NB4 (cell line): Measurements from ENCODE around the gene STEAP3.

Experiments used
- DNase-seq: peaks from one replicate; pipeline ENCODE4 v3.0.0; 2010; ENCODE audit warnings: low read depth
- H3K4me3 ChIP-seq: one replicate; pipeline ENCODE4 v1.5.1; 2011; ENCODE audit warnings: mild to moderate bottlenecking, low read depth, low read length, moderate library complexity
- MYC ChIP-seq: IDR thresholded peaks from 2 replicates; pipeline ENCODE4 v1.6.1; 2011; ENCODE audit warnings: low read depth, low read length
- POLR2A ChIP-seq: IDR thresholded peaks from 2 replicates; pipeline ENCODE4 v1.6.1; 2011; ENCODE audit warnings: mild to moderate bottlenecking; ENCODE audit not compliant: insufficient read length; ENCODE audit errors: extremely low read depth
- TF ChIP-seq, protein P1 (sequence below): IDR thresholded peaks from 2 replicates; pipeline ENCODE4 v1.6.1; 2011; ENCODE audit warnings: low read depth, low read length
- TF ChIP-seq, protein P2 (sequence below): IDR thresholded peaks from one replicate; pipeline ENCODE4 v1.5.1; 2012; ENCODE audit warnings: low read depth, low read length

STEAP3 gene

DNA sequence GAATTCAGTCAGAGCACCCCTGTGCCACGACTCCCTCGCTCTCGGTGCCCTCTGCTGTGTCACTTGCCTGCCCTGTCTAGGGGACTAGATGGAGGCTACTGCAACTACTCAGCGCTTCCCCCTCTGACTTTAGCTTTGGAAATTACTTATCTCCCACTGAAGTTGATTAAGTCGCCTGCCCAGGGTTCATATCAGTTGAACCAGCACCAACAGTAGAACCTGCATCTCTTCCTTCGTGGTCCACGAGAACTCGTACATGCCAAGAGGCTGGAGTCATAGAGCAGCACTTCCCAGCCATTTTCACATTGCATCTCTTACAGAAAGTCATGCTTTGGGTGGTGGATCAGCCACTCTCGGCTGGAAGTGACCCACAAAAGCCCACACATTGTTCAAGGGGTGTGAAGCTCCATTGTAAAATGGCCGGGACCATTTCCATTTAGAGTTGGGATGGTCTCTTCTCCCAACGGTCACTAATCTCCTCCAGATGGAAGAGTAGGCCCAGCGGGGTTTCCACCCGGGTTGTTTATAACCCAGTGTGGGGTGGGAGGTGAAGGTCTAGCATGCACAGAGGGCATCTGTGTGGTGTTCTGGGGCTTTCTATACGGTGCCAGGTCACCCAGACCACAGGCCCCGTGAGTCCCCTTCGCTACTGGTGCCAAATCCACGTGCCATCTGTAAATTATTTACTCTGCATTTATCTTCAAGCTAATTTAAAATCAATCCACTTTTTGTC, 38.0 kb downstream of the STEAP3 start:
- no peak overlapping the region for H3K4me3 ChIP-seq
- DNase-seq = no peak
- no peak for TF ChIP-seq MYC
- no peak for TF ChIP-seq POLR2A
- TF ChIP-seq, protein P1, sequence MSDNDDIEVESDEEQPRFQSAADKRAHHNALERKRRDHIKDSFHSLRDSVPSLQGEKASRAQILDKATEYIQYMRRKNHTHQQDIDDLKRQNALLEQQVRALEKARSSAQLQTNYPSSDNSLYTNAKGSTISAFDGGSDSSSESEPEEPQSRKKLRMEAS = no peak
- TF ChIP-seq, protein P2, sequence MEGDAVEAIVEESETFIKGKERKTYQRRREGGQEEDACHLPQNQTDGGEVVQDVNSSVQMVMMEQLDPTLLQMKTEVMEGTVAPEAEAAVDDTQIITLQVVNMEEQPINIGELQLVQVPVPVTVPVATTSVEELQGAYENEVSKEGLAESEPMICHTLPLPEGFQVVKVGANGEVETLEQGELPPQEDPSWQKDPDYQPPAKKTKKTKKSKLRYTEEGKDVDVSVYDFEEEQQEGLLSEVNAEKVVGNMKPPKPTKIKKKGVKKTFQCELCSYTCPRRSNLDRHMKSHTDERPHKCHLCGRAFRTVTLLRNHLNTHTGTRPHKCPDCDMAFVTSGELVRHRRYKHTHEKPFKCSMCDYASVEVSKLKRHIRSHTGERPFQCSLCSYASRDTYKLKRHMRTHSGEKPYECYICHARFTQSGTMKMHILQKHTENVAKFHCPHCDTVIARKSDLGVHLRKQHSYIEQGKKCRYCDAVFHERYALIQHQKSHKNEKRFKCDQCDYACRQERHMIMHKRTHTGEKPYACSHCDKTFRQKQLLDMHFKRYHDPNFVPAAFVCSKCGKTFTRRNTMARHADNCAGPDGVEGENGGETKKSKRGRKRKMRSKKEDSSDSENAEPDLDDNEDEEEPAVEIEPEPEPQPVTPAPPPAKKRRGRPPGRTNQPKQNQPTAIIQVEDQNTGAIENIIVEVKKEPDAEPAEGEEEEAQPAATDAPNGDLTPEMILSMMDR = no peak

DNA sequence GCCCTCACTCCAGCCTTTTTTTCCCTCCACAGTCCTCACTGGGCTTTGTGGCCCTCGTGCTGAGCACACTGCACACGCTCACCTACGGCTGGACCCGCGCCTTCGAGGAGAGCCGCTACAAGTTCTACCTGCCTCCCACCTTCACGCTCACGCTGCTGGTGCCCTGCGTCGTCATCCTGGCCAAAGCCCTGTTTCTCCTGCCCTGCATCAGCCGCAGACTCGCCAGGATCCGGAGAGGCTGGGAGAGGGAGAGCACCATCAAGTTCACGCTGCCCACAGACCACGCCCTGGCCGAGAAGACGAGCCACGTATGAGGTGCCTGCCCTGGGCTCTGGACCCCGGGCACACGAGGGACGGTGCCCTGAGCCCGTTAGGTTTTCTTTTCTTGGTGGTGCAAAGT, 39.4 kb downstream of the STEAP3 start:
- no peak overlapping the region for H3K4me3 ChIP-seq
- no peak for DNase-seq
- TF ChIP-seq, protein P2 = no peak
- TF ChIP-seq MYC (no peak), POLR2A (no peak)
- TF ChIP-seq, protein P1 = no peak

DNA sequence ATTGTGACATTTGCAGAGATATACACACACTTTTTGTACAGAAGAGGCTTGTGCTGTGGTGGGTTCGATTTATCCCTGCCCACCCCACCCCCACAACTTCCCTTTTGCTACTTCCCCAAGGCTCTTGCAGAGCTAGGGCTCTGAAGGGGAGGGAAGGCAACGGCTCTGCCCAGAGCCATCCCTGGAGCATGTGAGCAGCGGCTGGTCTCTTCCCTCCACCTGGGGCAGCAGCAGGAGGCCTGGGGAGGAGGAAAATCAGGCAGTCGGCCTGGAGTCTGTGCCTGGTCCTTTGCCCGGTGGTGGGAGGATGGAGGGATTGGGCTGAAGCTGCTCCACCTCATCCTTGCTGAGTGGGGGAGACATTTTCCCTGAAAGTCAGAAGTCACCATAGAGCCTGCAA, 40.0 kb downstream of the STEAP3 start:
- DNase-seq = peak; percentile 86
- TF ChIP-seq, protein P2 = no peak
- TF ChIP-seq MYC (no peak; the same call in 1 of the 2 replicates), POLR2A (no peak)
- TF ChIP-seq, protein P1 = no peak
- no peak overlapping the region for H3K4me3 ChIP-seq

DNA sequence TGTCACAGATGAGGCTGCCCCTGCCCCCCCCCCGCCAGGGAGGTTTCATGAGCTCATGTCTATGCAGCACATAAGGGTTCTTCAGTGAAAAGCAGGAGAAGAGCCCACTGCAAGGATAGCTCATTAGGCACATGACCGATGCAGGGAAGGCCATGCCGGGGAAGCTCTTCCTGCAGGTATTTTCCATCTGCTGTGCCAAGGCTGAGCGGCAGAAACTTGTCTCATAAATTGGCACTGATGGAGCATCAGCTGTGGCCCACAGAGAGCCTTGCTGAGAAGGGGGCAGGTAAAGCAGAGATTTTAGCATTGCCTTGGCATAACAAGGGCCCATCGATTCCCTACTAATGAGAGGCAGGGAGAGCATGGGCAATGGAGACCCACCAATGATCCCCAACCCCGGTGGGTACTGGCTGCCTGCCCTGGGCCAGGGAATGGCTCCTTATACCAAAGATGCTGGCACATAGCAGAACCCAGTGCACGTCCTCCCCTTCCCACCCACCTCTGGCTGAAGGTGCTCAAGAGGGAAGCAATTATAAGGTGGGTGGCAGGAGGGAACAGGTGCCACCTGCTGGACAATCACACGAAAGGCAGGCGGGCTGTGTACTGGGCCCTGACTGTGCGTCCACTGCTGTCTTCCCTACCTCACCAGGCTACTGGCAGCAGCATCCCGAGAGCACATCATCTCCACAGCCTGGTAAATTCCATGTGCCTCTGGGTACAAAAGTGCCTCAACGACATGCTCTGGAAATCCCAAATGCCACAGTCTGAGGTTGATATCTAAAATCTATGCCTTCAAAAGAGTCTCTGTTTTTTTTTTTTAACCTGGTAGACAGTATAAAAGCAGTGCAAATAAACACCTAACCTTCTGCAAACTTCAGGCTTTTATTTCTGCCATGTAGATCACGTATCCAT, 41.4 kb downstream of the STEAP3 start:
- TF ChIP-seq, protein P1 = peak; percentile 25; the same call in 1 of the 2 replicates
- TF ChIP-seq, protein P2 = peak; percentile 91
- TF ChIP-seq POLR2A (no peak), MYC (no peak)
- DNase-seq = peak; percentile 65
- no peak overlapping the region for H3K4me3 ChIP-seq

DNA sequence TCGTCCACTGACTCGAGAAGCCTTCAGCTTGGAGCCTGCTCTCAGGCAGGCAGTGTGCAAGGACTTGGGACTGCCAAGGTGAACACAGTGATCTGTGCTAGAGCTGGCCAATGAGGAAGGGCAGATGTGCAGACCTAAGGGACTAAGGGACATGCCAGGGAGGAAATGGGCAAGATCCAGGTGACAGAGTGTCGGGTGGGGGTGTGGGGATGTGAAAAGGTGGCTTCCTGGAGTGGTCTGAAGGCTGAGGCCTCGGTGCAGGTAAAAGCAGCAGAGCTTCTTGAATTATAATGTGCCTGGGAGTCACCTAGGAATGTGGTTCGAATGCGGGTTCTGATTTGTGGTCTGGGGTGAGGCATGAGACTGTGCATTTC, 42.0 kb downstream of the STEAP3 start:
- TF ChIP-seq, protein P2 = no peak
- TF ChIP-seq MYC = no peak
- TF ChIP-seq, protein P1 = no peak
- no peak for TF ChIP-seq POLR2A
- H3K4me3 ChIP-seq = no peak overlapping the region
- DNase-seq = no peak
